GM21619 (cell line): ENCODE results near the gene SMIM23.

ENCODE experiments used
- ATAC-seq: cut with Tn5 transposase; IDR thresholded peaks from one replicate; pipeline ENCODE4 v1.9.1; 2021; ENCODE audit not compliant: unreplicated experiment

The SMIM23 gene

GRCh38 chr5:171813270-171813669 lies 27.7 kb downstream of the SMIM23 start:
- ATAC-seq = no peak

GRCh38 chr5:171813813-171814490 lies 28.3 kb downstream of the SMIM23 start:
- no peak for ATAC-seq

- ATAC-seq = no peak
Measured at GRCh38 chr5:171816666-171817065, 31.0 kb downstream of the SMIM23 start.

- no peak for ATAC-seq
Measured at GRCh38 chr5:171820561-171820960, 34.9 kb downstream of the SMIM23 start.

GRCh38 chr5:171821286-171821685 lies 35.7 kb downstream of the SMIM23 start:
- no peak for ATAC-seq

GRCh38 chr5:171823269-171823668 lies 37.7 kb downstream of the SMIM23 start:
- ATAC-seq = no peak

GRCh38 chr5:171825051-171825450 lies 39.4 kb downstream of the SMIM23 start:
- no peak for ATAC-seq

GRCh38 chr5:171826132-171826531 lies 40.5 kb downstream of the SMIM23 start:
- no peak for ATAC-seq

- ATAC-seq = no peak
Measured at GRCh38 chr5:171827162-171827561, 41.5 kb downstream of the SMIM23 start.

- no peak for ATAC-seq
Measured at GRCh38 chr5:171830686-171831085, 45.1 kb downstream of the SMIM23 start.

- no peak for ATAC-seq
Measured at GRCh38 chr5:171832775-171833174, 47.2 kb downstream of the SMIM23 start.

GRCh38 chr5:171834461-171834860 lies 48.8 kb downstream of the SMIM23 start:
- no peak for ATAC-seq

GRCh38 chr5:171835066-171835465 lies 49.4 kb downstream of the SMIM23 start:
- no peak for ATAC-seq

GRCh38 chr5:171837522-171837921 lies 51.9 kb downstream of the SMIM23 start:
- ATAC-seq = no peak

GRCh38 chr5:171838066-171838465 lies 52.4 kb downstream of the SMIM23 start:
- ATAC-seq = no peak

- no peak for ATAC-seq
Measured at GRCh38 chr5:171839112-171839511, 53.5 kb downstream of the SMIM23 start.

GRCh38 chr5:171840066-171840465 lies 54.4 kb downstream of the SMIM23 start:
- ATAC-seq = no peak
